Hepatocyte (in vitro differentiated cells): Measurements from ENCODE around the gene PLEKHA7. TPM values are rescaled to one million over a fixed set of nuclear protein-coding genes. Genes with fewer than 3 reads are reported as not detected.

Source experiments
- DNase-seq: peaks from one replicate; pipeline ENCODE4 v3.0.0-alpha.2; 2016; ENCODE audit warnings: low spot score
- H2AFZ ChIP-seq: fragments of 200-600 bp; sonication (generic); 2 replicates; pipeline ENCODE4 v1.6.0; 2016; ENCODE audit warnings: antibody characterized with exemption, mild to moderate bottlenecking
- H3K27ac ChIP-seq: fragments of 200-600 bp; sonication (generic); 2 replicates; pipeline ENCODE4 v1.5.1; 2016; ENCODE audit warnings: mild to moderate bottlenecking
- H3K27me3 ChIP-seq: fragments of 200-600 bp; sonication (generic); 2 replicates; pipeline ENCODE4 v1.6.1; 2016
- H3K36me3 ChIP-seq: fragments of 200-600 bp; sonication (generic); replicated peaks from 2 replicates; pipeline ENCODE4 v1.5.1; 2016; ENCODE audit warnings: low read depth; ENCODE audit not compliant: insufficient read depth
- H3K4me1 ChIP-seq: fragments of 200-600 bp; sonication (generic); 2 replicates; pipeline ENCODE4 v1.5.1; 2016; ENCODE audit warnings: mild to moderate bottlenecking, moderate library complexity; ENCODE audit not compliant: insufficient read depth
- H3K4me2 ChIP-seq: fragments of 200-600 bp; sonication (generic); 2 replicates; pipeline ENCODE4 v1.6.0; 2016
- H3K4me3 ChIP-seq: fragments of 200-600 bp; sonication (generic); 2 replicates; pipeline ENCODE4 v1.5.1; 2016; ENCODE audit warnings: mild to moderate bottlenecking
- H3K79me2 ChIP-seq: fragments of 200-600 bp; sonication (generic); 2 replicates; pipeline ENCODE4 v1.6.0; 2017; ENCODE audit warnings: mild to moderate bottlenecking
- H3K9me2 ChIP-seq: fragments of 200-600 bp; sonication (generic); replicated peaks from 2 replicates; pipeline ENCODE4 v1.6.0; 2017; ENCODE audit warnings: mild to moderate bottlenecking; ENCODE audit not compliant: insufficient read depth
- H3K9me3 ChIP-seq: fragments of 200-600 bp; sonication (generic); 2 replicates; pipeline ENCODE4 v1.5.1; 2016; ENCODE audit warnings: low read depth, mild to moderate bottlenecking
- H4K20me1 ChIP-seq: fragments of 200-600 bp; sonication (generic); 2 replicates; pipeline ENCODE4 v1.6.0; 2016; ENCODE audit warnings: mild to moderate bottlenecking; ENCODE audit not compliant: insufficient read depth, poor library complexity, severe bottlenecking
- CTCF ChIP-seq: fragments of 200-600 bp; sonication (generic); IDR thresholded peaks from 2 replicates; pipeline ENCODE4 v1.5.1; 2016; ENCODE audit warnings: antibody characterized with exemption, mild to moderate bottlenecking; ENCODE audit not compliant: poor library complexity
- EZH2 ChIP-seq: fragments of 200-600 bp; sonication (generic); IDR thresholded peaks from 2 replicates; pipeline ENCODE4 v1.6.1; 2016; ENCODE audit warnings: antibody characterized with exemption, mild to moderate bottlenecking, borderline replicate concordance
- EZH2phosphoT487 ChIP-seq: fragments of 200-600 bp; sonication (generic); IDR thresholded peaks from one replicate; pipeline ENCODE4 v1.6.1; 2018; ENCODE audit warnings: antibody characterized with exemption, mild to moderate bottlenecking, low read depth, moderate library complexity; ENCODE audit not compliant: unreplicated experiment, severe bottlenecking
- WGBS: methylation state at CpG from one replicate; pipeline ENCODE4 v1.1.6; 2016; ENCODE audit warnings: low lambda C conversion rate; ENCODE audit errors: missing lambda C conversion rate; 5-methylcytosine and 5-hydroxymethylcytosine counted together
- polyA plus RNA-seq: library from polyadenylated mRNA; unstranded; fragments of >200 nt; fragmentation: Nextera tagmentation; extraction: Ambion mirVana; gene quantifications from 2 replicates; pipeline ENCODE4 v1.2.1, GENCODE V29; 2016
- total RNA-seq: library from RNA; depleted of rRNA; stranded (reverse); fragments of >200 nt; gene quantifications from 2 replicates; pipeline ENCODE4 v1.2.3, GENCODE V29; 2014

PLEKHA7 gene
- total and polyA plus RNA-seq, 2 experiments from 2014 or later, result 16.7 to 35.6 TPM

GRCh38 chr11:17024924-17025323, 10.7 kb upstream of the PLEKHA7 start:
- no peaks in the 10 kb centered on the region for H3K9me2 ChIP-seq
- TF ChIP-seq EZH2, result no peak
- no peak for TF ChIP-seq EZH2phosphoT487
- no peak for TF ChIP-seq CTCF
- no peaks in the 10 kb centered on the region for H3K4me1 ChIP-seq
- no peaks in the 10 kb centered on the region for H3K9me3 ChIP-seq
- 90% methylated on average over 2 of the region's 2 CpGs for WGBS
- H2AFZ ChIP-seq, result no peak overlapping the region
- H3K4me2 ChIP-seq, result no peak overlapping the region
- no peak for DNase-seq
- H3K36me3 ChIP-seq, result no peaks in the 10 kb centered on the region
- H4K20me1 ChIP-seq, result no peaks in the 10 kb centered on the region
- H3K27me3 ChIP-seq, result no peaks in the 10 kb centered on the region
- no peak overlapping the region for H3K27ac ChIP-seq
- no peak overlapping the region for H3K4me3 ChIP-seq
- no peaks in the 10 kb centered on the region for H3K79me2 ChIP-seq

- no peaks in the 10 kb centered on the region for H3K9me3 ChIP-seq
- H3K27ac ChIP-seq, result no peak overlapping the region
These were observed 7.3 kb upstream of the PLEKHA7 start for GRCh38 chr11:17021511-17021910.

GRCh38 chr11:17020831-17021230, 6.6 kb upstream of the PLEKHA7 start:
- Histone ChIP-seq H2AFZ (no peak overlapping the region), H3K4me1 (peaks cover 3% of the 10 kb centered on the region), H3K9me3 (no peaks in the 10 kb centered on the region), H3K27me3 (no peaks in the 10 kb centered on the region), H4K20me1 (no peaks in the 10 kb centered on the region), H3K79me2 (peaks cover 10% of the 10 kb centered on the region), H3K36me3 (no peaks in the 10 kb centered on the region), H3K4me3 (no peak overlapping the region), H3K27ac (no peak overlapping the region), H3K9me2 (no peaks in the 10 kb centered on the region), H3K4me2 (no peak overlapping the region)
- TF ChIP-seq CTCF, result no peak
- no peak for TF ChIP-seq EZH2
- TF ChIP-seq EZH2phosphoT487, result no peak
- DNase-seq, result no peak
- 89% methylated on average over 1 of the region's 1 CpG for WGBS

More at GRCh38 chr11:17021511-17021910, 7.3 kb upstream of the PLEKHA7 start:
- no peak overlapping the region for H3K4me3 ChIP-seq
- no peaks in the 10 kb centered on the region for H3K4me1 ChIP-seq
- no peak for TF ChIP-seq CTCF
- TF ChIP-seq EZH2phosphoT487, result no peak
- TF ChIP-seq EZH2, result no peak
- no peak overlapping the region for H3K4me2 ChIP-seq
- no peak for DNase-seq
- H3K36me3 ChIP-seq, result no peaks in the 10 kb centered on the region
- WGBS, result 52% methylated on average over 8 of the region's 8 CpGs
- H3K27me3 ChIP-seq, result no peaks in the 10 kb centered on the region
- no peaks in the 10 kb centered on the region for H3K9me2 ChIP-seq
- H4K20me1 ChIP-seq, result no peaks in the 10 kb centered on the region
- no peak overlapping the region for H2AFZ ChIP-seq
- peaks cover 10% of the 10 kb centered on the region for H3K79me2 ChIP-seq

- Histone ChIP-seq H3K4me1 (peaks cover 4% of the 10 kb centered on the region), H3K4me2 (no peak overlapping the region), H2AFZ (no peak overlapping the region), H3K9me2 (no peaks in the 10 kb centered on the region), H3K9me3 (no peaks in the 10 kb centered on the region), H3K36me3 (no peaks in the 10 kb centered on the region), H3K4me3 (no peak overlapping the region), H4K20me1 (no peaks in the 10 kb centered on the region), H3K27me3 (no peaks in the 10 kb centered on the region), H3K27ac (no peak overlapping the region), H3K79me2 (peaks cover 10% of the 10 kb centered on the region)
- no peak for DNase-seq
- TF ChIP-seq EZH2, result no peak
- TF ChIP-seq EZH2phosphoT487, result no peak
- no peak for TF ChIP-seq CTCF
- WGBS, result 73% methylated on average over 1 of the region's 1 CpG
These were observed 5.0 kb upstream of the PLEKHA7 start for GRCh38 chr11:17019232-17019631.
